Measurements from ENCODE around the gene MYEF2. TPM values are rescaled to one million over a fixed set of nuclear protein-coding genes. Genes with fewer than 3 reads are reported as not detected.

The MYEF2 gene
- total RNA-seq, 1 donor from 2014 or later, result 126 TPM

GRCh38 chr15:48176112-48176511, 2.0 kb downstream of the MYEF2 start:
- Mint-ChIP-seq H3K27me3 (no peaks in the 10 kb centered on the region), H3K27ac (no peak overlapping the region), H3K4me3 (ENCODE audit: low read depth) (no peak overlapping the region), H3K36me3 (ENCODE audit: insufficient read depth) (peaks cover 33% of the 10 kb centered on the region), H3K9me3 (ENCODE audit: low read depth) (peaks cover 35% of the 10 kb centered on the region), H3K4me1 (ENCODE audit: low read depth) (peaks cover 12% of the 10 kb centered on the region)
- no peak for TF ChIP-seq CTCF (IDR thresholded peaks at IDR 0.05; ENCODE audit: unreplicated experiment)
- DNase-seq (ENCODE audit: low spot score, unreplicated experiment), result no peak

- Mint-ChIP-seq H3K36me3 (ENCODE audit: insufficient read depth) (peaks cover 33% of the 10 kb centered on the region), H3K27ac (no peak overlapping the region), H3K9me3 (ENCODE audit: low read depth) (peaks cover 35% of the 10 kb centered on the region), H3K4me1 (ENCODE audit: low read depth) (peaks cover 17% of the 10 kb centered on the region), H3K4me3 (ENCODE audit: low read depth) (no peak overlapping the region), H3K27me3 (no peaks in the 10 kb centered on the region)
- no peak for TF ChIP-seq CTCF (IDR thresholded peaks at IDR 0.05; ENCODE audit: unreplicated experiment)
- no peak for DNase-seq (ENCODE audit: low spot score, unreplicated experiment)
These were observed 3.0 kb downstream of the MYEF2 start for GRCh38 chr15:48175126-48175525.

- no peaks in the 10 kb centered on the region for H3K27me3 Mint-ChIP-seq
- H3K9me3 Mint-ChIP-seq (ENCODE audit: low read depth), result peaks cover 35% of the 10 kb centered on the region
- TF ChIP-seq CTCF (IDR thresholded peaks at IDR 0.05; ENCODE audit: unreplicated experiment), result no peak
- H3K4me3 Mint-ChIP-seq (ENCODE audit: low read depth), result no peak overlapping the region
- H3K36me3 Mint-ChIP-seq (ENCODE audit: insufficient read depth), result peaks cover 50% of the 10 kb centered on the region
- H3K4me1 Mint-ChIP-seq (ENCODE audit: low read depth), result peaks cover 19% of the 10 kb centered on the region
- peak overlapping the region; percentile 31 for H3K27ac Mint-ChIP-seq
- no peak for DNase-seq (ENCODE audit: low spot score, unreplicated experiment)
These were observed 7.1 kb downstream of the MYEF2 start for GRCh38 chr15:48170981-48171380.

GRCh38 chr15:48168616-48169015, 9.5 kb downstream of the MYEF2 start:
- no peaks in the 10 kb centered on the region for H3K27me3 Mint-ChIP-seq
- no peak for TF ChIP-seq CTCF (IDR thresholded peaks at IDR 0.05; ENCODE audit: unreplicated experiment)
- peaks cover 19% of the 10 kb centered on the region for H3K4me1 Mint-ChIP-seq (ENCODE audit: low read depth)
- no peak overlapping the region for H3K27ac Mint-ChIP-seq
- DNase-seq (ENCODE audit: low spot score, unreplicated experiment), result no peak
- no peak overlapping the region for H3K4me3 Mint-ChIP-seq (ENCODE audit: low read depth)
- H3K36me3 Mint-ChIP-seq (ENCODE audit: insufficient read depth), result peaks cover 41% of the 10 kb centered on the region
- peaks cover 19% of the 10 kb centered on the region for H3K9me3 Mint-ChIP-seq (ENCODE audit: low read depth)

GRCh38 chr15:48153526-48153925, 24.6 kb downstream of the MYEF2 start:
- Mint-ChIP-seq H3K4me1 (ENCODE audit: low read depth) (peaks cover 2% of the 10 kb centered on the region), H3K9me3 (ENCODE audit: low read depth) (no peaks in the 10 kb centered on the region), H3K36me3 (ENCODE audit: insufficient read depth) (peaks cover 21% of the 10 kb centered on the region), H3K4me3 (ENCODE audit: low read depth) (no peak overlapping the region), H3K27me3 (no peaks in the 10 kb centered on the region), H3K27ac (no peak overlapping the region)
- DNase-seq (ENCODE audit: low spot score, unreplicated experiment), result no peak
- TF ChIP-seq CTCF (IDR thresholded peaks at IDR 0.05; ENCODE audit: unreplicated experiment), result no peak

Measured in progenitor cell of endocrine pancreas (in vitro differentiated cells).